Upper lobe of left lung (tissue), 6 donors: ENCODE results near the gene EHMT1. TPM values are rescaled to one million over a fixed set of nuclear protein-coding genes. Genes with fewer than 3 reads are reported as not detected.

Experiments used
- ATAC-seq, 2 donors: fragments of 200-7000 bp; cut with Tn5 transposase; one replicate each; pipeline ENCODE4 v1.9.1; 2022; ENCODE audit warnings: mild to moderate bottlenecking in 2 of 2, moderate library complexity in 2 of 2; ENCODE audit not compliant: low FRiP score in 2 of 2
- DNase-seq, 2 donors: peaks; one replicate each; pipeline ENCODE4 v3.0.0-alpha.2; 2019 to 2020
- H3K27ac ChIP-seq, 4 donors: fragments of 200-600 bp; sonication (generic); one replicate each; pipeline ENCODE4 v1.5.1; 2016 to 2019
- H3K27me3 ChIP-seq, 4 donors: fragments of 200-600 bp; sonication (generic); one replicate each; pipeline ENCODE4 v1.5.1; 2017 to 2019
- H3K36me3 ChIP-seq, 4 donors: fragments of 200-600 bp; sonication (generic); one replicate each; pipeline ENCODE4 v1.5.1; 2016 to 2019
- H3K4me1 ChIP-seq, 4 donors: fragments of 200-600 bp; sonication (generic); one replicate each; pipeline ENCODE4 v1.5.1; 2018 to 2019
- H3K4me3 ChIP-seq, 4 donors: fragments of 200-600 bp; sonication (generic); one replicate each; pipeline ENCODE4 v1.5.1; 2017 to 2019; ENCODE audit warnings: mild to moderate bottlenecking in 2 of 4, moderate library complexity in 1 of 4
- H3K9me3 ChIP-seq, 4 donors: fragments of 200-600 bp; sonication (generic); one replicate each; pipeline ENCODE4 v1.5.1; 2018 to 2019
- CTCF ChIP-seq, 6 experiments: fragments of 450-650 bp in 4 of 6; fragments of 200-600 bp in 2 of 6; sonication (generic) in 2 of 6; IDR thresholded peaks; one replicate each; pipeline ENCODE4 v1.5.1; 2016 to 2019; ENCODE audit warnings: antibody characterized with exemption in 6 of 6
- EP300 ChIP-seq, 4 donors: sonication (generic); formaldehyde crosslinking; IDR thresholded peaks; one replicate each; pipeline ENCODE4 v1.5.1; 2017; ENCODE audit warnings: antibody characterized with exemption in 4 of 4, control low read depth in 2 of 4
- POLR2A ChIP-seq, 4 donors: fragments of 450-650 bp; IDR thresholded peaks; one replicate each; pipeline ENCODE4 v1.5.1; 2016 to 2017; ENCODE audit warnings: antibody characterized with exemption in 4 of 4, mild to moderate bottlenecking in 2 of 4
- POLR2AphosphoS5 ChIP-seq, 2 donors: sonication (generic); formaldehyde crosslinking; IDR thresholded peaks; one replicate each; pipeline ENCODE4 v1.5.1; 2017; ENCODE audit warnings: antibody characterized with exemption in 2 of 2
- WGBS, 2 donors: methylation state at CpG; one replicate each; pipeline ENCODE4 v1.1.5; 2017 to 2018; 5-methylcytosine and 5-hydroxymethylcytosine counted together
- total RNA-seq, 6 donors: library from RNA; depleted of rRNA in 4 of 6; stranded (reverse); fragments of >200 nt in 4 of 6; gene quantifications; one replicate each; pipeline versions ENCODE4 v1.1.0 to v1.2.1, GENCODE V29; 2016 to 2021
- donor health status: DM: no; HTN: no; CAD: no; lungs with moderate emphysema.
- donor health status: DM: no; HTN: yes; CAD: no; lungs with severe emphysema.

Gene EHMT1
- total RNA-seq, 6 donors from 2014 or later: 68.0 to 183 (median 83.6) TPM

DNA sequence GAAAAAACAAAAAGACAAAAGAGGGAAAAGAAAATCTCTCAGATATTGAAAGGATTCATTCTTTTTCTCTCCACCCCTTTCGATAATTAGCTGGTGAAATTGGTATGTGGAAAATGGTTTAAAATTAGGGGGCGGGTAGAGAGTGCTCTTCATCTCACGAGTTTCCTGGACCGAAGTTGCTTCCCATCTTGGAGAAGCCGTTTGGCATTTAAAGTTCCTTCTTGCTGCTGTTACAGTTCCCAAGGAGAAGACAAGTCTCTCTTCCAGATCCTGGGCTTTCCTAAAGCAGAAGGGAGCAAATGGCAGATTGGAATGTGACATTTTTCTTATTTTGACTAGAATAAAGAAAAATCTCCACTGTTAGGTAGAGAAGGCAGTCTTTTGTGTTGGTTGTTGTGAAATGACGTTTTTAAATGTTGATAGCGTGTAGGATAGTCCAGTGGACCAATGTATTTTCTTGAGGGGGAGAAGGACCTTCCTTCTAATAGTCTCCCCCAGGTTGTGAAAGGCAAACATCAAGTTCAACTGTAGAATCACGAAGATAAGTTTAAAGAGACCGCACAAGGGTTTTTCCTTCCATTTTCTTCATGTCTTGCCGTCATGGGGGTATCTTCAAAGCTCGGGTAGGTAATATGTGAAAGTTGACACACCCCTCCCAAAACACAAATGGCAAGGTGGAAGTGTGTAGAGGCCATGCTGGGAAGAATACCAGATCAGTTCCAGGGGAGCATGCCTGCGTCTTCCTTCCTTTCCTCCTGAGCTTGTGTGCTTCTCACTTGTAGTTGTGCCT is 77.5 kb downstream of the EHMT1 start:
- ATAC-seq: no peak
- Histone ChIP-seq H3K4me1 (peaks cover 25 to 37% (median 26%) of the 10 kb centered on the region in 4 donors), H3K36me3 (no peaks in the 10 kb centered on the region), H3K4me3 (no peak overlapping the region), H3K27me3 (no peaks in the 10 kb centered on the region), H3K9me3 (no peaks in the 10 kb centered on the region), H3K27ac (no peak overlapping the region)
- WGBS, 2 donors: 75 to 80% methylated on average over 12 of the region's 12 CpGs
- DNase-seq: no peak
- TF ChIP-seq POLR2AphosphoS5 (IDR thresholded peaks at IDR 0.05) (no peak), POLR2A (IDR thresholded peaks at IDR 0.05) (no peak), EP300 (IDR thresholded peaks at IDR 0.05) (no peak), CTCF (IDR thresholded peaks at IDR 0.05) (no peak)

DNA sequence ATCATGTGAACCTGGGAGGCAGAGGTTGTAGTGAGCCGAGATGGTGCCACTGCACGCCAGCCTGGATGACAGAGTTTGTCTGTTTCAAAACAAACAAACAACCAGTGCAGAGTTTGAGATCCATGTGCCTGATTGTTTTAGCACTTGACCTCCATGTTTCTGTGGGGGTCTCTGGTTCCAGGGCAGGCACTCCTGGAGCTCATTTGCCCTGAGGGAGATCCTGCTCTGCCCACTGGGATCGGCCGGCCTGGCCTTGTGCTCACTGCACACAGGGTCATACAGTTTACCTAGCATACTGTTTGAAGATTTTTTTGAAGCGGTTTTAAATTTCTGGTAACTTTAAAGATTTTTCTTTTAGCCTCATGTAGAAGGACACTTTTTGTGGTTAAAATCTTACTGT is 78.4 kb downstream of the EHMT1 start:
- H3K9me3 ChIP-seq: no peaks in the 10 kb centered on the region
- WGBS, 2 donors: 93 to 100% methylated on average over 5 of the region's 5 CpGs
- H3K27ac ChIP-seq: no peak overlapping the region
- DNase-seq (no peak), ATAC-seq (no peak)
- no peaks in the 10 kb centered on the region for H3K36me3 ChIP-seq
- H3K4me3 ChIP-seq: no peak overlapping the region
- no peaks in the 10 kb centered on the region for H3K27me3 ChIP-seq
- TF ChIP-seq CTCF (IDR thresholded peaks at IDR 0.05): no peak
- TF ChIP-seq POLR2AphosphoS5 (IDR thresholded peaks at IDR 0.05): no peak
- no peak for TF ChIP-seq EP300 (IDR thresholded peaks at IDR 0.05)
- peaks cover 16 to 28% (median 18%) of the 10 kb centered on the region in 4 donors for H3K4me1 ChIP-seq

GRCh38 chr9:137697832-137698231 is 79.0 kb downstream of the EHMT1 start:
- H3K27me3 ChIP-seq: no peaks in the 10 kb centered on the region
- no peaks in the 10 kb centered on the region for H3K36me3 ChIP-seq
- WGBS, 2 donors: 90 to 94% methylated on average over 19 of the region's 19 CpGs
- no peak for ATAC-seq
- H3K9me3 ChIP-seq: peaks cover 0 to 4% (median 2%) of the 10 kb centered on the region in 4 donors
- no peak for DNase-seq
- peaks cover 10 to 22% (median 11%) of the 10 kb centered on the region in 4 donors for H3K4me1 ChIP-seq
- H3K27ac ChIP-seq: no peak overlapping the region
- TF ChIP-seq EP300 (IDR thresholded peaks at IDR 0.05) (no peak), POLR2A (IDR thresholded peaks at IDR 0.05) (no peak), POLR2AphosphoS5 (IDR thresholded peaks at IDR 0.05) (no peak), CTCF (IDR thresholded peaks at IDR 0.05) (no peak)
- no peak overlapping the region for H3K4me3 ChIP-seq

DNA sequence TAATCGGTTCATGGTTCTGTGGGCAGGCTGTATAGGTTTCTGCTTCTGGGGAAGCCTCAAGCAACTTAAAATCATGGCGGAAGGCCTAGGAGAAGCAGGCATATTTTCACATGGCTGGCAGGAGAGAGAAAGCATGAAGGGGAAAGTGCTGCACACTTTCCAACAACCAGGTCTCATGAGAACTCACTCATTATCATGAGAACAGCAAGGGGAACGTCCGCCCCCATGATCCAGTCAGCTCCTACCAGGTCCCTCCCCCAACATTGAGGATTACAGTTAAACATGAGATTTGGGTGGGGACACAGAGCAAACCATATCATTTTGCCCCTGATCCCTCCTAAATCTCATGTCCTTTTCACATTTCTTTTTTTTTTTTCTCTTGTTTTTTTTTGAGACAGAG is 82.1 kb downstream of the EHMT1 start:
- TF ChIP-seq CTCF (IDR thresholded peaks at IDR 0.05): no peak
- no peak for ATAC-seq
- H3K36me3 ChIP-seq: no peaks in the 10 kb centered on the region
- peaks cover 1 to 11% (median 5%) of the 10 kb centered on the region in 4 donors for H3K4me1 ChIP-seq
- H3K27me3 ChIP-seq: no peaks in the 10 kb centered on the region
- H3K27ac ChIP-seq: no peak overlapping the region
- WGBS, 2 donors: 89 to 94% methylated on average over 4 of the region's 4 CpGs
- no peak for DNase-seq
- H3K4me3 ChIP-seq: no peak overlapping the region
- H3K9me3 ChIP-seq: peaks cover 0 to 11% (median 5%) of the 10 kb centered on the region in 4 donors
